Activated CD4-positive, alpha-beta T cell treated with anti-CD3 and anti-CD28 coated beads for 36 hours (primary cell): ENCODE data around the gene ADAMTSL5. TPM values are rescaled to one million over a fixed set of nuclear protein-coding genes. Genes with fewer than 3 reads are reported as not detected.

Source experiments
- ATAC-seq: fragments of 200-7000 bp; cut with Tn5 transposase; one replicate; pipeline ENCODE4 v1.10.0; 2021; ENCODE audit warnings: mild to moderate bottlenecking, moderate library complexity
- CTCF ChIA-PET: fragments of 350-600 bp; sonication (Branson Sonifier 250); formaldehyde crosslinking; loops from one replicate; lab custom pipeline; 2021; ENCODE audit warnings: antibody characterized with exemption; lab: Charles Lee
- POLR2A ChIA-PET: fragments of 350-600 bp; sonication (Branson Sonifier 250); formaldehyde crosslinking; loops from one replicate; lab custom pipeline; 2021; ENCODE audit warnings: antibody characterized with exemption, inconsistent platforms; lab: Charles Lee
- DNase-seq: peaks from one replicate; pipeline ENCODE4 v3.0.0-alpha.2; 2020
- H3K27ac Mint-ChIP-seq: one replicate; pipeline ENCODE4 v1.8.0; 2021; ENCODE audit warnings: mixed read lengths
- H3K27me3 Mint-ChIP-seq: one replicate; pipeline ENCODE4 v1.8.0; 2021; ENCODE audit warnings: mixed read lengths
- H3K36me3 Mint-ChIP-seq: one replicate; pipeline ENCODE4 v1.8.0; 2021; ENCODE audit warnings: low read depth, mixed read lengths
- H3K4me1 Mint-ChIP-seq: one replicate; pipeline ENCODE4 v1.8.0; 2021; ENCODE audit warnings: mixed read lengths
- H3K4me3 Mint-ChIP-seq: one replicate; pipeline ENCODE4 v1.8.0; 2021; ENCODE audit warnings: mild to moderate bottlenecking, moderate library complexity, mixed read lengths
- H3K9me3 Mint-ChIP-seq: one replicate; pipeline ENCODE4 v1.8.0; 2021; ENCODE audit warnings: low read depth, mixed read lengths
- intact Hi-C, 2 experiments: fragments of 100-400 bp; cut with DNase I in 1 of 2; cut with micrococcal nuclease in 1 of 2; formaldehyde crosslinking; loops; one replicate each; pipeline versions ENCODE4 v1.14.2 to v1.15.1; 2022 to 2024; cut with DNase I, micrococcal nuclease
- total RNA-seq, 2 experiments: library from RNA; stranded (reverse); gene quantifications; one replicate each; pipeline ENCODE4 v1.2.3, GENCODE V29; 2021

ADAMTSL5 gene
- total RNA-seq, 2 experiments from 2014 or later, result 2.5 to 3.8 TPM

DNA sequence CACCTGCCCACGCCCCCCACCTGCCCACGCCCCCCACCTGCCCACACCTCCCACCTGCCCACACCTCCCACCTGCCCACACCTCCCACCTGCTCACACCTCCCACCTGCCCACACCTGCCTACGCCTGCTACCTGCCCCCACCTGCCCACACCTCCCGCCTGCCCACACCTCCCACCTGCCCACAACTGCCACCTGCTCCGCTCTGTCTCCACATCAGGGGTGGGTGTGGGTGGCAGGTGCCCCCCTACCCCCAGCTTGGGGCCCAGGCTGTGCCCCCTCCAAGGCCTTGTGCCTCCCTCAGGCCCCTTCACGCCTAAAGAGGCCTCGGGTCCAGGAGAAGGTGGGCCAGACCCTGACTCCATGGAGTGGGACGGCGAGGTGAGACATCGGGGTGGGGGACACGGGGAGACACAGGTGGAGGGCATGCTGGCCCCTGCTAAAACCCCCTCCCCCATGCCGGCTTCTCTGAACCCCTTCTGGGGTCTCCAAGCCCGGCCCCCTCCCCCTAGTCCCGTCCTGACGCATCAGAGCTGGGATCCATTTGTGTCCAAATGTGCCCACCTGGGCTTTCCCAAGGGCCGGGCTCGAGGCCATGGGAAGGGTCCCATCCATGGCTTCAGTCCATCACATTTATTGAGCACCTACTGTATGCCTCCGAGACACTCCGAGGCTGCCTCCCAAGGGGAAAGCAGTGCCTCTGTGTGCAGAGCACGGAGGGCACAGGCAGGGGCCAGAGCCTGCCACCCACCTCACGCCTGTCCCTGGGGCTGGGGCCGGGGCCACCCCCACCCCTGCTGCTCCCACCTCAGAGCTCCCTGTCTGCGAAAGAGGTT is 16.0 kb upstream of the ADAMTSL5 start:
- no peak for DNase-seq
- ATAC-seq, result no peak
- peaks cover 33% of the 10 kb centered on the region for H3K27me3 Mint-ChIP-seq
- intact Hi-C loops, result no loop called here
- no peak overlapping the region for H3K27ac Mint-ChIP-seq
- H3K4me3 Mint-ChIP-seq, result no peak overlapping the region
- H3K9me3 Mint-ChIP-seq, result no peaks in the 10 kb centered on the region
- ChIA-PET CTCF (no interaction called here), POLR2A (no interaction called here)
- H3K36me3 Mint-ChIP-seq, result no peaks in the 10 kb centered on the region
- H3K4me1 Mint-ChIP-seq, result peaks cover 5% of the 10 kb centered on the region

DNA sequence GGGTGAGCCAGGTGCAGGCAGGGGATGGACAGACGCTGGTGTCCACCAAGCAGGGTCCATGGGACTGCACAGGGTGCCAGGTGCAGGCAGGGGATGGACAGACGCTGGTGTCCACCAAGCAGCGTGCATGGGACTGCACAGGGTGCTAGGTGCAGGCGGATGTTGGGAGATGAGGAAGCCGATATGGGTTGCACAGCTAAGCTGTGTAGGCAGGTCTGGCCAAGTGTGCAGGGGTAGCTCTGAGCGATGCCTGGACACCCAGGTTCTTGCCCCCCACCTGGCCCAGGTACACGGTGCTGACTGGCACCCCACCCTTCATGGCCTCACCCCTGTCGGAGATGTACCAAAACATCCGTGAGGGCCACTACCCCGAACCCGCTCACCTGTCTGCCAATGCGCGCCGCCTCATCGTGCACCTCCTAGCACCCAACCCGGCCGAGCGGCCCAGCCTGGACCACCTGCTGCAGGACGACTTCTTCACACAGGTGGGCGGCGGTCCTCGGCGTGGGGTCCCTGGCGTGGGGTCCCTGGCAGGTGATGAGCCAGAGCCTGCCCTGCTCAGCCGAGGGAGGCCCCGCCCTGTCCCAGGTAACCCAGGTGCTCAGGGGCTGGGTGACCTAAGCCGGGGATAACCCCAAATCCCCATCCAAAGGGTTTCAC is 15.0 kb upstream of the ADAMTSL5 start:
- no peaks in the 10 kb centered on the region for H3K9me3 Mint-ChIP-seq
- peaks cover 5% of the 10 kb centered on the region for H3K4me1 Mint-ChIP-seq
- intact Hi-C loops, result no loop called here
- H3K27me3 Mint-ChIP-seq, result peaks cover 37% of the 10 kb centered on the region
- DNase-seq, result no peak
- H3K36me3 Mint-ChIP-seq, result no peaks in the 10 kb centered on the region
- ChIA-PET CTCF (interaction anchor here (0.6 kb wide), 1 partner anchor 140 kb away, joined by 3 read pairs; no protein-coding TSS in a partner anchor), POLR2A (no interaction called here)
- ATAC-seq, result no peak
- H3K27ac Mint-ChIP-seq, result no peak overlapping the region
- no peak overlapping the region for H3K4me3 Mint-ChIP-seq

DNA sequence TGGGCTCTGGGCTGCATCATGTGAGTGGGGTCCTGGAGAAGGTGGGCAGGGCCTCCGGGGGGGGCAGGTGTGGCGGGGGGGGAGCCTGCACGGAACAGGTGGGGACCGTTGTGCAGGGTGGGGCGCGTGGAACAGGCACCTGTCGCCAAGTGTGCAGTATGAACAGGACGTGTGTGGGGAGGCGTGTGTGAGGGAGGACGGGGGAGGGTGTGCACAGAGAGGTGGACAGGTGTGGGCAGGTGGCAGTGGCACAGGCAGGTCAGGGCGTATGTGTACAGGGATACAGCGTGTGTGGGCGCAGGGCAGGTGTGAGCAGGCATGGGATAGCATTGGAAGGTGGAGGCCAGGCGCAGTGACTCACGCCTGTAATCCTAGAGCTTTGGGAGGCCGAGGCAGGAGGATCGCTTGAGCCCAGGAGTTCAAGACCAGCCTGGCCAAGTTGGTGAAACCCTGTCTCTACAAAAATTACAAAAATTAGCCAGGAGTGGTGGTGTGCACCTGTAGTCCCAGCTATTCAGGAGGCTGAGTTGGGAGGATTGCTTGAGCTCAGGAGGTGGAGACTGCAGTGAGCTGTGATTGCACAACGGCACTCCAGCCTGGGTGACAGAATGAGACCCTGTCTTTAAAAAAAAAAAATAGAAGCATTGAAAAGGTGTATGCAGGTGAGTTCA is 14.3 kb upstream of the ADAMTSL5 start:
- peaks cover 5% of the 10 kb centered on the region for H3K4me1 Mint-ChIP-seq
- peaks cover 37% of the 10 kb centered on the region for H3K27me3 Mint-ChIP-seq
- no peak overlapping the region for H3K4me3 Mint-ChIP-seq
- no peaks in the 10 kb centered on the region for H3K36me3 Mint-ChIP-seq
- DNase-seq (no peak), ATAC-seq (no peak)
- intact Hi-C loops, result no loop called here
- H3K27ac Mint-ChIP-seq, result no peak overlapping the region
- CTCF ChIA-PET, result interaction anchor here (0.6 kb wide), 1 partner anchor 141 kb away, joined by 3 read pairs; no protein-coding TSS in a partner anchor
- no peaks in the 10 kb centered on the region for H3K9me3 Mint-ChIP-seq
- POLR2A ChIA-PET, result no interaction called here

DNA sequence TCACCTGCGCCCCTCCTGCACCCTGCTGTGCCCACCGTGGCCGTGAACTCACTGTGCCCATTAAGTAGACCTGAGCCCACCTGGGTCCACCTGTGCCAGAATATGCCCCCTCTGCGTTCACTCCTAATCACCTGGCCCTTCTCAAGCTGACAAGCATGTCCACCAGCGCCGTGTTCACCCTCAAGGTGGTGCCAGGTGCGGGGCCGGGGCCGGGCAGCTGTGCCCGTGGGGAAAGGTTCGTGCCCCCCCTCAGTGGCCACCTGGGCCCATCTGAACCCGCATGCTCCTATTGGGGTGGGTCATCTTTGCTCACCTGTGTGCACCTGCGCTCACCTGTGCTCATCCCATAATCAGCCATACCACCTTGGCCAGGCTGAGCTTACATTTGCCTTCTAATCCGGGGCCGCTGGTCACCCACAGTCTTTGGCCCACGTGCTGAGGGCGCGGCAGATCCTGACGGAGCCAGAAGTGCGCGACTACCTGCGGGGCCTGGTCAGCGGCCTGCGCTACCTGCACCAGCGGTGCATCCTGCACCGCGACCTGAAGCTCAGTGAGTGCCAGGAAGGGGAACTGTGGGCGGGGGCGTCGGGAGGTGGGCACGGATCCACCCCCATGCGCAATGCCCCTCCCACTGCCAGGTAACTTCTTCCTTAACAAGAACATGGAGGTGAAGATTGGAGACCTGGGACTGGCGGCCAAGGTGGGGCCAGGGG is 13.4 kb upstream of the ADAMTSL5 start:
- H3K27me3 Mint-ChIP-seq, result peaks cover 37% of the 10 kb centered on the region
- no peak for ATAC-seq
- DNase-seq, result no peak
- no peak overlapping the region for H3K4me3 Mint-ChIP-seq
- peaks cover 5% of the 10 kb centered on the region for H3K4me1 Mint-ChIP-seq
- intact Hi-C loops, result no loop called here
- no peak overlapping the region for H3K27ac Mint-ChIP-seq
- H3K9me3 Mint-ChIP-seq, result no peaks in the 10 kb centered on the region
- CTCF ChIA-PET, result no interaction called here
- POLR2A ChIA-PET, result no interaction called here
- no peaks in the 10 kb centered on the region for H3K36me3 Mint-ChIP-seq

DNA sequence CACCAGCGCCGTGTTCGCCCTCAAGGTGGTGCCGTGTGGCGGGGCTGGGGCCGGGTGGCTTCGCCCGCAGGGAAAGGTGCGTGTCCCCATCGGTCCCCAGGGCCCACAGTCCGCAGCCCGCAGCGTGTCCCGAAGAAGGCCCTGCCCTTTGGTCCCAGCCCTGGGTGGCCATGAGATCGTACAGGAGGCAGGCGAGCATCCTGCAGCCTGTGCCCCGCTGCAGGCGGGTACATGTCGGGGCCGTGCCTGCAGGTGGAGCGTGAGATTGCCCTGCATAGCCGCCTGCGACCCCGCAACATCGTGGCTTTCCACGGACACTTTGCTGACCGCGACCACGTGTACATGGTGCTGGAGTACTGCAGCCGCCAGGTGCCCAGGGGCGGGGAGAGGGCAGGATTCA is 12.5 kb upstream of the ADAMTSL5 start:
- POLR2A ChIA-PET, result no interaction called here
- ATAC-seq (no peak), DNase-seq (no peak)
- H3K27ac Mint-ChIP-seq, result no peak overlapping the region
- peaks cover 5% of the 10 kb centered on the region for H3K4me1 Mint-ChIP-seq
- peaks cover 37% of the 10 kb centered on the region for H3K27me3 Mint-ChIP-seq
- H3K9me3 Mint-ChIP-seq, result no peaks in the 10 kb centered on the region
- CTCF ChIA-PET, result no interaction called here
- H3K36me3 Mint-ChIP-seq, result no peaks in the 10 kb centered on the region
- H3K4me3 Mint-ChIP-seq, result no peak overlapping the region
- intact Hi-C loops, result no loop called here

DNA sequence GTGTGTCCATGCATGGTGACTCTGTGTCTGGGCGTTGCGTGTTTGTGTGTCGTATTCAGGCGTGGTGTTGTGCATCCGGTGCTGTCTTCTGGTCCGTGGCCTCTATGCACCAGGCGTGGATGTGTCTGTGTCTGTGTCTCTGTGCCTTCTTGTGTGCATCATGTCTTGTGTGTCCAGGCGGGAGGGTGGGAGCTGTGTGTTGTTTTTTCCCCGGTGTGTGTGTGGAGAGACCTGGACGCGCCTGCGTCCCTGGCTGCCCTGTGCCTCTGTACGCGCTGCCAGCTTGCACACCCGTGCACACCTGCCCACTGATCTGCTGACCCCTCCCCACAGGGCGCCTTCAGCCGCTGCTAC is 12.1 kb upstream of the ADAMTSL5 start:
- CTCF ChIA-PET, result no interaction called here
- Mint-ChIP-seq H3K9me3 (no peaks in the 10 kb centered on the region), H3K27ac (no peak overlapping the region), H3K36me3 (no peaks in the 10 kb centered on the region), H3K4me3 (no peak overlapping the region), H3K27me3 (peaks cover 34% of the 10 kb centered on the region), H3K4me1 (peaks cover 5% of the 10 kb centered on the region)
- DNase-seq (no peak), ATAC-seq (no peak)
- POLR2A ChIA-PET, result no interaction called here
- intact Hi-C loops, result no loop called here

DNA sequence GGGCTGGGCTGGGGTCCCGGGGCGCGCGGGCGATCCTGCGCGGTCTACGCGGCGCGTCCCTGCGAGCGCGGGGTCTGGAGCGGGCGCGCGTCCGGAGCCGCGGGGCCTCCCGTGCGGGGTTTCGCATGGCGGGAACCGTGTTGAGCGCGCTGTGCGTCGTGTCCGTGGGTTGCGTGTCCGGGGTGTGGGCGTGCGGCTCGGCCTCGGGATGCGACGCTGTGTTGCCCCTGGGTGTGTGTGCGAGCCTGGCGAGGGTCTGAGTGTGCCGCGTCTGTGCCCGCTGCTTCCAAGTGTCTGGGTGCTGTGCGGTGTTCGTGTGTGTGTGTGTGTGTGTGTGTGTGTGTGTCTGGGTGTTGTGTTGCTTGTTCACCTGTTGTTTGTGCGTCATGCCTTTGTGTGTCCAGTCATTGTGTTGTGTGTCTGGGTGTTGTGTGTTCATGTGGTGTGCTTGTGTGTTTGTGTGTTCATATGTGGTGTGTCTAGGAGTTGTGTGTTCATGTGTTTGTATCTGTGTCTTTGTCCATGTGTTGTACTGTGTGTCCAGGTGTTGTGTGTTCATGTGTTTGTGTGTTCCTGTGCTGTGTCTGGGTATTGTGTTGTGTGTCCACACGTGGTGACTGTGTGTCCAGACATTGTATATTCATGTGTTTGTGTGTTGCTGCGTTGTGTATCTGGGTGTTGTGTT is 11.6 kb upstream of the ADAMTSL5 start:
- Mint-ChIP-seq H3K27me3 (peaks cover 33% of the 10 kb centered on the region), H3K4me1 (peaks cover 5% of the 10 kb centered on the region), H3K36me3 (no peaks in the 10 kb centered on the region), H3K4me3 (no peak overlapping the region), H3K9me3 (no peaks in the 10 kb centered on the region), H3K27ac (no peak overlapping the region)
- ATAC-seq, result no peak
- intact Hi-C loops, result no loop called here
- CTCF ChIA-PET, result no interaction called here
- no peak for DNase-seq
- POLR2A ChIA-PET, result no interaction called here

DNA sequence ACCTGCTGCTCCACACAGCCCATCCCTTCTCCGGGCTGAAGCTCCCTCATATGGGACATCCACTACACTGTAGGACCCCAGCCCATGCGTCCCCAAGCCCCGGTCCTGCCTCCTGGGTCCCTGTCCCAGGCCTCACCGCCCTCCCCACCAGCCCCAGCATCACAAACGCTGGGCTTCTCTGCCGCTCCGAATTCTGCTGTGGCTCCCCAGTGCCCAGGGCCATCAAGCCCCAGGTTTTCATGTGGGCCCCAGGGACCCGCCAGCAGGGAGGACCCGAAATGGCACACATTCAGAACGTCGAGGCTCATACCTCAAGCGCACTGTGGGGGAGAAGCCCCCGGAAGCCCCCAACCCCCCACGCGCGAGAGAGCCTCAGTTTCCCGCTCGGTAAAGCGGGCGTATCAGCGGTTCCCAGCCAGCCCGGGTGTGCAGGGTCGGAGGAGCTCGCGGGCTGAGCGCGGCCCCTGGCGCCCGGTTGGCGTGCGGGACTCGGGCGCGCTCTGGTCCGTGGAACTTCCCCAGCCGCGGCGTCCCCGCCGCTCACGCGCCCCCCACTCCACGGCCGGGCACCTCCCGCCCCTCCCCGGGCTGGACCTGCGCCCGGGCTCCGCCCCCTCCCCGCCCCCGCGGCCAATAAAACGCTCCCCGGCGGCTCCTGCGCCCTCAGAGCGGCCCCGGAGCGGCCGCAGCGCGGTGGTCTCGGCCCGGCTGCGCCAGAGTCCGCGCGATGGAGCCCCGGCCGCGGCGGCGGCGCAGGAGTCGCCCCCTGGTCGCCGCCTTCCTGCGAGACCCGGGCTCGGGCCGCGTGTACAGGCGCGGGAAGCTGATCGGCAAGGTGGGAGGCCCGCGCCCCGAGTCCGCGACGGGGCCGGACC is 10.8 kb upstream of the ADAMTSL5 start, which contains the start of gene PLK5:
Gene PLK5, plus strand, starts transcription at position 666 of the 875 bp plus-strand sequence. CDS start 2,920 bp downstream, outside the sequence.
- no peaks in the 10 kb centered on the region for H3K36me3 Mint-ChIP-seq
- ATAC-seq (no peak), DNase-seq (no peak)
- ChIA-PET CTCF (no interaction called here), POLR2A (no interaction called here)
- H3K27me3 Mint-ChIP-seq, result peaks cover 33% of the 10 kb centered on the region
- no peaks in the 10 kb centered on the region for H3K9me3 Mint-ChIP-seq
- H3K27ac Mint-ChIP-seq, result no peak within 1 kb of the TSS
- intact Hi-C loops, result no loop called here
- H3K4me1 Mint-ChIP-seq, result peaks cover 5% of the 10 kb centered on the region
- H3K4me3 Mint-ChIP-seq, result no peak within 1 kb of the TSS

DNA sequence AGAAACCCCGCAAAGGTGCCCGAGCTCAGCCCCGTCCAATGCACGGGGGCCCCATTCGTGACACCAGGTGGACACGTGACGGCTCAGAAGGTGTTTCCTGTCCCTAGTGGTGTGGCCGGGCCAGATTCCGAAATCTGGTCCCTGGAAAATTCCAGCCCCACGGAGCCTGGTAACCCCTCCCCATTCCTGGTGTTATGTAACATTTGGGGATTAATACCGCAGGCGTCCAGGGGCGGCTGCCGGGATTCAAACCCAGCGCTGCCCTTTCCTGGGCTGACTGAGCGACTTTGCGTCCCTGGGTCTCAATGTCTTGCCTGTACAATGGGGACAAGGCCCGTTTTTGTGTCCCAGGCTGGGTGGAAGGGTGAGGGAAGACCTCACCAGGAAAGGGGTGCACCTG is 10.0 kb upstream of the ADAMTSL5 start:
- peaks cover 33% of the 10 kb centered on the region for H3K27me3 Mint-ChIP-seq
- no peaks in the 10 kb centered on the region for H3K36me3 Mint-ChIP-seq
- no peak overlapping the region for H3K4me3 Mint-ChIP-seq
- H3K9me3 Mint-ChIP-seq, result no peaks in the 10 kb centered on the region
- no peak for DNase-seq
- no peak for ATAC-seq
- ChIA-PET CTCF (interaction anchor here (1.2 kb wide), 1 partner anchor 23 kb away, joined by 3 read pairs; no protein-coding TSS in a partner anchor), POLR2A (no interaction called here)
- intact Hi-C loops, result no loop called here
- H3K4me1 Mint-ChIP-seq, result peaks cover 5% of the 10 kb centered on the region
- H3K27ac Mint-ChIP-seq, result no peak overlapping the region

DNA sequence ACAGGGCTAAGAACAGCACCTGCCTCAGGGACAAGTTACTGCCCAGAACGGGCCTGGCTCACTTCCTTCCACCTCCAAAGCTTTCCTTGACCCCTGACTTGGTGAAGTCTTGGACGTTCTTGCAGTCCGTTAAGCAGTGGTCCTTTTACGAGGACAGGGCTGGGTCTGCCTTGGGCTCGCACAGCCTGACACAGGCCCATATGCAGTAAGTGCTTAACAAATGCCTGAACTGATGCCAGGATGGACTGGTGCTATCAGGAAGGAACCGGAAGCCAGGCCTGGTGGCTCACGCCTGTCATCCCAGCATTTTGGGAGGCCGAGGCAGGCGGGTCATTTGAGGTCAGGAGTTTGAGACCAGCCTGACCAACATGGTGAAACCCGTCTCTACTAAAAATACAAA is 9.2 kb upstream of the ADAMTSL5 start:
- H3K27me3 Mint-ChIP-seq, result peaks cover 30% of the 10 kb centered on the region
- DNase-seq, result no peak
- H3K36me3 Mint-ChIP-seq, result no peaks in the 10 kb centered on the region
- no peak overlapping the region for H3K27ac Mint-ChIP-seq
- intact Hi-C loops, result no loop called here
- no peak overlapping the region for H3K4me3 Mint-ChIP-seq
- no peaks in the 10 kb centered on the region for H3K9me3 Mint-ChIP-seq
- POLR2A ChIA-PET, result no interaction called here
- ATAC-seq, result no peak
- H3K4me1 Mint-ChIP-seq, result peaks cover 5% of the 10 kb centered on the region
- CTCF ChIA-PET, result interaction anchor here (1.2 kb wide), 1 partner anchor 24 kb away, joined by 3 read pairs; no protein-coding TSS in a partner anchor
